ENCODE results near the gene IFT80.

Gene IFT80

DNA sequence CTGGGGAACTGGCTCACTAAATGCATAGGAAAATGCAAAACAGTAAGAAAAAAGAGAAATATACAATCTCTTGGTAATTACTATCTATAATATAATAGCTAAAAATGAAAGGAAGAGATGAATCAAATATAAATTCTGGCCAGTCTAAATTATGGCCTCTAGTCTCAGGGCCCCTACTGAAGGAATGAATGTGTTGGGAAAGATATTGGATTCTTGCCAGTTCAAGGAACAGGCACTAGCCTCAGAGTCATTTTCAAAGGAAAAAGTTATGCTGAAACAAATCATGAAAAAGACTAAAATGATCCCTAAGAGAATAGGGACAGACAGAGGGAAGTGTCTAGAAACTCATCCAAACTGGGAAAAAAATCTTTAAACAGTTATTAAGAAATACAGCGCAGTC lies 111.4 kb downstream of the IFT80 start:
- FAIRE-seq = no peak
- DNase-seq (ENCODE audit: insufficient read length, low spot score) = no peak
- no peak for TF ChIP-seq CTCF (IDR thresholded peaks at IDR 0.05; ENCODE audit: insufficient read depth, missing control alignments)

DNA sequence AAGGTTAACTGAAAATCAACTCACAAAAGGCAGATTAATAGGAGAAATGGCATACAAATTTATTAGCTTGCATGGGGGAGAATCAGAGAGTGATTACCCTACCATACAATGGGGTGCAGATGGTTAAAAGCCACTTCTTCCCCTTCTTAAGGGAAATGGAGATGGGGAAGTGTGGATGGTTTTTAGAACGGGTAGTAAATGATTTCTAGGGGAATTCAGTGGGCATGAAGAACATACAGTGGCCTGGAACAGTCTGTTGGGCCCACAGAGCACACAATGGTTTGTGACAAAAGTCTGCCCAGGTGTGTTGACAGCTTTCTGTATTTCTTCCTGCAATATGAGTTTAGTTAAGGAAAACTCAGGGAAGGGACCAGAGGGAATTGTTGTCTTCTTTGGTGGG lies 112.8 kb downstream of the IFT80 start:
- no peak for FAIRE-seq
- DNase-seq (ENCODE audit: insufficient read length, low spot score) = no peak
- no peak for TF ChIP-seq CTCF (IDR thresholded peaks at IDR 0.05; ENCODE audit: insufficient read depth, missing control alignments)

DNA sequence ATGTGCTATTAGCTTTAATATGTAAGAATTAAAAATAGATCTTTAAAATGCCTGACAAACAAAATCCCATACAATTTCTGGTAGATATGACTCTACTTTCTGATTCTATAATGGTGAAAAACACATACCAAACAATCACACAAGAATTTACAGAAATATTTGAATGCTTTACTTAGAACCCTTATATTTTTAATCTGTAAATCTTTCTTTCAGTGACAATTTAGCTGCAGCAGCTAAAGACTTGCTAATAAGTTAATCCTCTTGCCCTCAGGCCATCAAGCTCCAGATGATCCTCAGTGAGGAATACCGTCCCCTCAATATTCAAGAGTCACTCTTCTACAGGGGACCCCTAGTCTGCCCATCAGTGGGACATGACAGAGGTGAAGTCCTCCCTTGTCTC lies 118.2 kb downstream of the IFT80 start:
- no peak for FAIRE-seq
- no peak for DNase-seq (ENCODE audit: insufficient read length, low spot score)
- TF ChIP-seq CTCF (IDR thresholded peaks at IDR 0.05; ENCODE audit: insufficient read depth, missing control alignments) = no peak

DNA sequence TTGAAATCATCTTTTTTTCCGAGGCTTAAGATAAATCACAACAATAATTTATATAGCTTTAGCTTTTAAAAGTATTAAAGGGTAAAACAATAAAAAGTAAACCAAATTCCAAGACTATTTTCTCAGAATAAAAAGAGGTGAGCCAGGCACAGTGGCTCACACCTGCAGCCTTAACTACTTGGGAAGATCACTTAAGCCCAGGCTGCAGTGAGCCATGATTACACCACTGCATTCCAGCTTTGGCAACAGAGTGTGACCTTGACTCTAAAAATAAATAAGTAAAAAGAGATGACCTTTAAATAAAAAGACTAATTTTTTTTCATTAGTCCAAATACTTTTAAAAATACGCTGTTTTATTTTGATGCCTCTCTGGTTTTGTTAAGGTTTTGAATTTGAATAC lies 119.4 kb downstream of the IFT80 start:
- TF ChIP-seq CTCF (IDR thresholded peaks at IDR 0.05; ENCODE audit: insufficient read depth, missing control alignments) = no peak
- FAIRE-seq (no peak), DNase-seq (ENCODE audit: insufficient read length, low spot score) (no peak)

DNA sequence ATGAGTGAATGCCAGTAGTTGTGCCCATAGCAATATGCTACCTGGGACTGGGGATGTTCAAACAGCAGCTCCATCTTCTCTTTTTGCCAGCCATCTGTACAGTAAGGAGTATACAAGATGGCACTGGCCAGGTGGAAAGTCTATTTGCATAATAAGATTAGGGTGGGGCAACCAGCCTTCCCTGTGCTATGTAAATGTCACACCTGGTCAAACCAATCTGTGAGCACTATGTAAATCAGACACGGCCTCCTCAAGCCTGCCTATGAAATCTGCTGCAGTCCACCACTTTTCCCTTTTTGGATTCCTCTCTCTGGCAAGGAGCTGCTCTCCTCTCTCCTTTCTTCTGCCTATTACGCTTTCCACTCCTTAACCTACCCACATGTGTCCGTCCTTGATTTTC lies 120.8 kb downstream of the IFT80 start:
- DNase-seq (ENCODE audit: insufficient read length, low spot score) (no peak), FAIRE-seq (no peak)
- no peak for TF ChIP-seq CTCF (IDR thresholded peaks at IDR 0.05; ENCODE audit: insufficient read depth, missing control alignments)

GRCh38 chr3:160265088-160265487 lies 133.9 kb downstream of the IFT80 start:
- FAIRE-seq (no peak), DNase-seq (ENCODE audit: insufficient read length, low spot score) (no peak)
- TF ChIP-seq CTCF (IDR thresholded peaks at IDR 0.05; ENCODE audit: insufficient read depth, missing control alignments) = no peak

DNA sequence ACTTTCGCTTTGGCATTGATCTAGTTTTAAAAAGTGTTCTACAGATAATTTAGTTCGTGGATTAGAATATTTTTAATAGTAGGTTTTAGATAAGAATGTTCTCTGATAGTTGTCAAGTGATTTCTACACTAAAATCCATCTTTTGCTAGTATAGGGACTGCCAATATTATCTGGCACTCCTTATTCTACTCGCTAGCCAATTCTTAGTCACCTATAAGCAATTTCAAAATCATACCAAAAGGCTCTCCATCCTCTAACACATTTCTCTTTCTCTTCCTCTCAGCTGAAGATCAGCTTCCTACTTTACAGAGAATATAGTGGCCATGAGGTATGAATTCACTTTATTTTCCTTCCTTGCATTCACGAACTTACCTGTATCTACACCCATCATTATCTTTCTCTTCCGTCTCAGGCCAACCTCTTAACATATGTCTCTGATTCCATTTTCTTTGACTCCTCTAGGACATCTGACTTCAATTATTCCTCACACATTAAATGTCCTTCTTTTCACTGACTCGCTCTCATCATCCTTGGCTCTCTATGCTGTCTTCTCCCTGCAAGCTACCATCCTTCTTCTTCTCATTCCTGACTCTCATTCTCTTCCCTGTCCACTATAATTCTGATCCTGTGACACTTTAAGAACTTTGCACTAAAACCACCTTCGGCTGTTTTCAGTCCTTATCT lies 138.3 kb downstream of the IFT80 start:
- DNase-seq (ENCODE audit: insufficient read length, low spot score) (no peak), FAIRE-seq (no peak)
- no peak for TF ChIP-seq CTCF (IDR thresholded peaks at IDR 0.05; ENCODE audit: insufficient read depth, missing control alignments)

All from D721Med (cell line).